GM19099 (cell line): Measurements from ENCODE around the gene SLC25A34.

Experiments used
- POLR2A ChIP-seq: IDR thresholded peaks from 3 replicates; pipeline ENCODE4 v1.6.1; 2011; ENCODE audit warnings: low read depth; ENCODE audit not compliant: insufficient read length; ENCODE audit errors: extremely low read depth

Gene SLC25A34

GRCh38 chr1:15753776-15754175, 17.7 kb downstream of the SLC25A34 start:
- no peak for TF ChIP-seq POLR2A

GRCh38 chr1:15755021-15755645, 19.1 kb downstream of the SLC25A34 start:
- no peak for TF ChIP-seq POLR2A

- no peak for TF ChIP-seq POLR2A
Measured at GRCh38 chr1:15755646-15756040, 19.6 kb downstream of the SLC25A34 start.

DNA sequence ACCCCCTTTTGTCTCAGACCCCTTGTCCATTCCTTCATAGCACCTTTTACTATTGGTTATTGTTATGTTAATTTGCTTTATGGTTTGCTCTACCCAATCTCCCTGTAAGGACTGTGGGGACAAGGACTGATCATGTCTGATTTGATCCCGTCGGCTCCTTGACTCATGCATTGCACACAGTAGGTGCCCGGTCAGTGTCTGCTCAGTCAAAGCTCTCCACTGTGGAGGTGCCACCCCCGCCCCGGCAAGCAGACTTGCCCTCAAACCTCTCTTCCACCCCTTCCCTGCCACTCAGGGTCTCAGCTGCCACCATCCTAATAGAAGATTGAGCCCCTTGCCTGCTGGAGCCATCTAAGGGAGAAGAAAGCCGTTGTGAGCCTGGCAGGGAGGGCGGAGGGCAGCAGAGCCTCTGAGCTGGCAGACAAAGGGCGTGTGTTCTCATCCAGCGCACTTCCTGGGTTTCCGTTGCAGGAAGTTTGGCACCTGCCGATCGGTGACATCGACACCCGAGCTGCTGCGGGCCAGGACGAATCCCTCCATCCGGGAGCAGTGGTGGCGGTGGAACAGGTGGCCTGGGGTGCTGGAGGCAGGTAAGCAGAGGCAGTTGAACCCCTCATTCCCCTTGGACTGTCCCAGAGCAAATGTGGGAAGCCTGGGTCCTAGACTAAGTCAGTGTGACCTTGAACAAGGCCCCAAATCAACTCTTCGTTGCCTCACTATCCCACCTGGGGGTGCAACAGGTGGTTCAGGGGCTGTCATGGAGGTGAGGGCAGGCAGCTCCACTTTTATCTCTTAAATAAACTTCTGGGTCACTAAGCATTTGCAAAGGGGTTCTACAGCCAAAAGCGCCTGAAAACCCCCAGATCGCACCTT, 20.3 kb downstream of the SLC25A34 start:
- TF ChIP-seq POLR2A: no peak

DNA sequence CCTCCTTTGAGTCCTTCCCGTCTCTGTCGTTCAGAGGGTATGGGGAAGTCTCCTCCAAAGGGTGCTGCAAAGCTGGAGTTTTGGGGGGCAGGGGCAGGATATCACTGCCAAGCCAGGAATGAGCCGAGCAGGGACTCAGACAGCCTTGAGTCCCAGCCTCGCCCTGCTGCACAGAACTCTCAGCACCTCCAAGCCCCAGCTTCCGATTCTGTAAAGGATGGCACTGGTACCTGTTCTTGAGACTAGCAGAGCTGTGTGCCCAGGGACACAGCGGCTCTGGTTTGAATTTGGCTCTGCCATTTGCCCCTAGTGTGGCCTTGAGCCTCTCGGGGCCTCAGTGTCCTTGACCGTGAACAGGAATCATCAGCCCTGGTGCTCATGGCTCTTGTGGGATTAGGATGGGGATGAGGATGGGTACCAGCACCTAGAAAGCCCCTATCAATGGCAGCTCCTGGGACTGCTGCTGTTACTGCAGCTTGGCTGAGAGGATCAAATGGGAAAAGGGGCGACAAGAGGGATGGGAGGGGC, 21.0 kb downstream of the SLC25A34 start:
- no peak for TF ChIP-seq POLR2A

DNA sequence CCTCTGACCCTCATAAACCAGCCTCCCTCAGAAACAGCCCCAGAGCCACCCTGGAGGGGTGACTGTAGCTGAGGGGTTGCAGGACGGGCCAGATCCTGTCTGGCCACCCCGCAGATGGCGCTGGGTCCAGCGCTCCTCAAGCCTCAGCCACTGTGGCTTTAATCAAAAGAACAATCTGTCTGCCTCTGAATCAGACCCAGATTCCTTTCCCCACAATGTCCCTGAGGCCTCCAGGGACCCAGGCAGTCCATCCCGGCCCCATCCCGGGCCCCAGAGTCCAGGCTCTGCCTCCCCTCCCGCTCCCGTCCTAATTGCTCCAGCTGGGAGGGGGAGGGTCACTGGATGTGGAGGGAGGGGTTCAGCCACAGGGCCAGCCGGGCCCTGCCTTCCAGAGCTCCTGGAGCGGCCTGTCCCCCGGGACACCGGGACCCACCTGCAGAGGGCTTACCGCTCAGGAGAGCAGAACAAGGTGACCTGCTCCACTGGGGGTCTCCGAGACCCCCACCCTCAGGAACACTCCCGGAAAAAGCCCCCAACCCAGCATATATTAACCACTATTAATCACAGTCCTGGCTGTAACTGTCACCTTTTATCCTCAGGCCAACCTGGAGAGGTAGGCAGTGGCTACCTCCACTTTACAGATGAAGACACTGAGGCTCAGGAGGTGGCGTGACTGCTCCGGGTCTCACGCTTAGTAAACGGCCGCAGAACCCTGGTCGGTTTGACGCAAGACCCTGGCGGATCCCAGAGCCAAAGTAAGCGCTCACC, 21.7 kb downstream of the SLC25A34 start:
- TF ChIP-seq POLR2A: no peak

GRCh38 chr1:15758343-15758931, 22.4 kb downstream of the SLC25A34 start, which contains the start of gene FBLIM1:
Gene FBLIM1, plus strand, starts transcription at chr1:15758795. Its CDS starts 6,189 bp downstream, at chr1:15764984.
- TF ChIP-seq POLR2A: no peak

GRCh38 chr1:15758953-15759661, 23.0 kb downstream of the SLC25A34 start:
- TF ChIP-seq POLR2A: no peak

DNA sequence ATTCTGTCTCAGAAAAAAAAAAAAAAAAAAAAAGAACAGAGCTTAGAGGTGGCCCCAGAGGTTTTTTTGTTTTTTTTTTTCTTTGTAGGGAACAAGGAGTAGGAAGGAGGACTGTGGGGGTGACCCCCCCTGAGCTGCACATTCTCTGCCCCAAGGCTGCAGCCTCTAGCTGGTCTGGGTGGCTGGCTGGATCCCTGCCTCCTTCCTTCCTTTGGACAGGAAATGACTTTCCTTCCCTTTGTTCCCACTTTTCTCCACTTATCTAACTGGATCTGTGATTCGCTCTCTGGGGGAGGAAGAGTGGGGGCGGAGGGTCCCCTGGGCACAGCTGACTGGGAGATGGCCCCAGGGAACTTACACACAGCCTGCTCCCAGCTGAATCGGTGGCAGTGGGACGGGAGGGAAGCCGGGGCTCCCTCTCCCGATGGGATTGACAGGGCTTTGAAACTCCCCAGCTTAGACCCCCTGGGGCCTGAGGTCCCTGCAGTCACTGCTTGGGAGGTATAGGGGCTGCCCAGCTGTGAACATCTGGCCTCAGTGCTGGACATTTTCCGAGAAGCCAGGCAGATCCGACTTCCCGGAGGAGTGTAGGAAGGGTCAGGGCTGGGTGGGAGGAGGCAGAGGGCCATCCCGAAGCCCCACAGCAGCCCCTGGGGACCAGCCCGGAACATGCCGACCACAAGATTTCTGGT, 24.6 kb downstream of the SLC25A34 start:
- no peak for TF ChIP-seq POLR2A

DNA sequence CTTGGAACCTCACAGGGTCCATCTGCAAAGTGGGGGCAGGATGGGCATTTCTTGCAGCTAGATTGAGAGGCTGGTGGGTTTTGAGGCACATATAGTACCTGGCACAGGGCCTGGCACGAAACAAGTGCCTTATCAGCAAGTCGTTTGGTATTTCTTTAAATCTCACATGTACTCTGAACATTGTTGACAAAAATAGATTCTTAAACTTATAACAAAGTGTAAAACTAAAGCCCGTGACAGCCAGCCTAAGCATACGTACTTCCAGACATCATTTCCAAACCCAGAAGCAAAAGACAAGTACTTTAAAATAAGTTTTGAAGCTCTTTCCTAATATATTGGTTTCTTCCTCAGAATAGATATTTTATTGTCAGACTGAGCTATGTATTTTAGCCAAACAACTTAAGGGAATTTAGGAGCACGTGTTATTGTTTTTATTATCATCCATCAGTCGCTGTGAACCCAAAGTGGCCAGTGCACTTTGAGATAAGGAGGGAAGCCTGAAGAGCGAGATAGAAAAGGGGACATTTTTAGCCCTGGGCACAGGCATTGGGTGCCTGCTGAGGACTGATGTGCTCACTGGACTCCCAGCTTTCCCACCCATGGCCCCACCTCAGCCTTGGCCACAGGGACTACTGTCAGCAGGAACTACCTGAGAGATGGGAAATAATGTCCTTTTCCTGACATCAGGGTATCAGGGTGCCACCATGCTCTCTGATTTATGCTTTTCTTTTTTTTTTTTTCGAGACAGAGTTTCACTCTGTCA, 25.5 kb downstream of the SLC25A34 start:
- TF ChIP-seq POLR2A: no peak

DNA sequence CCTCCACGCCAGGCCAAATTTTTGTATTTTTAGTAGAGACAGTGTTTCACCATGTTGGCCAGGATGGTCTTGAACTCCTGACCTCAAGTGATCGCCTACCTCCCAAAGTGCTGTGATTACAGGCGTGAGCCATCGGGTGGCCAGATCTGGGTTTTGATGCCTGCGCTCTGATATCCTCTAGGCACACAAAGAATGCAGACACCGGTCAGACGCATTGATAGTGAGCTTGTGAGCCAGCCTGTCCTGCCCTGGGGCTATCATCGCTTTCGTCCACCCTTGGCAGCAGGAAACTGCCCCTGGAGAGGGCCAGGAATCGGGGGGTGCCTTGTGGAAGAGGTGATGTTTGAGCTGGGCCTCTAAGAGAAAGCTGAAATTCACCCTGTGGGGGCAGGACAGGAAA, 26.5 kb downstream of the SLC25A34 start:
- no peak for TF ChIP-seq POLR2A

- no peak for TF ChIP-seq POLR2A
Measured at GRCh38 chr1:15764269-15764764, 28.3 kb downstream of the SLC25A34 start.

- TF ChIP-seq POLR2A: no peak
Measured at GRCh38 chr1:15764890-15765289, 28.8 kb downstream of the SLC25A34 start.

- no peak for TF ChIP-seq POLR2A
Measured at GRCh38 chr1:15765495-15766194, 29.6 kb downstream of the SLC25A34 start.
